NK-92 (cell line): ENCODE results near the gene SPATA31E1.
"Not testable (repeated sequence)": the region's sequence is repeated elsewhere in the genome, so short reads cannot be mapped to it uniquely, and the experiment has no call there.

ENCODE experiments used
- DNase-seq: peaks from one replicate; lab custom pipeline; 2025; ENCODE audit not compliant: unreplicated experiment; lab: John Stamatoyannopoulos, UW

Gene SPATA31E1

DNA sequence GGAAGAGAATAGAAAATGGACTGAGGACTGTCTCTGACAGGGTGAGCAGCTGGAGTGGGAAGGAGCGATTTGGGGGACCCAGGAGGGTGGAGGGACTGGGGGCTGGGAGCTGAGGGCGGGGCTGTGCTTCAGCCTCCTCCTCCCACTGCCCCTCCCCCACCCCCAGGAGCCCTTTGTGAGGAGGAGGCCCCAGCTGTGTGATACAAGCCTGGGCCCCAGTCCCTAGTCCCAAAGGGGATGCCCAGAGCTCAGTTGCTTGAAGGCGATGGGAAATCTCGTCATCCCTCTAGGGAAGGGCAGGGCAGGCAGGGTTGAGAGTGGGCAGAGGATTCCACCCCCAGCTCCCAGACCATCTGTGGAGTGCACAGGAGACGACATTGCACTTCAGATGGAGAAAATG lies at the start of gene SPATA31E1:
SPATA31E1 (plus strand) TSS at position 251 of the 400 bp plus-strand sequence; CDS start at position 266, 15 bp downstream.
- DNase-seq: no peak

DNA sequence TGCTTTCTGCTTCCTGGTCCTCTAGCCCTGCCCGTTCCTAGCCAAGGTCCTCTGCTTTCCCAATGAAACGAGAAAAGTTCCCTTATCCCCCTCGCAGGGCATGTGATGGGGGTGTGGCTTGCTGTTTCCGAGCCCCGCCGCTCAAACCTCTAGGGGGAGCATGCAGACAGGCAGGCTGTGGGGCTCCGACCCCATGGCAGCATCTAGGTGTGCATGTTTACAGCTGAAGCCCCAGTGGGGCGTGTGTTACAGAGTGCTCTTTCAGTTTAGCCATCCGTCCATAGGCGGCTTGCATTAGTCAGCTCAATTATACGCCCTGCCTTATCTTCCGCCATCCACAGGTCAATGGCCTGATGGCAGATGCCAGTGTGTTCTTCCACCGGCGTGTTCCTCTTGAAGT lies 48.3 kb upstream of the SPATA31E1 start:
- no peak for DNase-seq

DNA sequence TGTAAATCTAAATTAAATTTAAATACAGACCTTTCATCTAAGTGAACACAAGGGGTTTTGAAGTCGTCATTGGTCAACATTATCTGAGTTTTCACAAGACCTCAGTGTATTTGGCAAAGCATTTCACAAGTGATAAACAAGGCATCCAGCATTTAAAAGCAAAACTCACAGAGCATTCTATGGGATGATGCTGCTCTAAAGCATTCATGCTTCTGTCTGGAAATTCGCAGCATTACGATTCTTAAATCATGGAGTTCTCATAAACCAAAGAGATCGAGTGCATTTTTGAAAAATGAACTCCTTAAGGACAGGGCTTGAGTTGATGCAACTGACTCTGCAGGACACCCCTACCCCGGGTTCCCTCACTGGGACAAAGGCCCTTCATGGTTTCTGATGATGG lies 46.1 kb upstream of the SPATA31E1 start:
- no peak for DNase-seq

DNA sequence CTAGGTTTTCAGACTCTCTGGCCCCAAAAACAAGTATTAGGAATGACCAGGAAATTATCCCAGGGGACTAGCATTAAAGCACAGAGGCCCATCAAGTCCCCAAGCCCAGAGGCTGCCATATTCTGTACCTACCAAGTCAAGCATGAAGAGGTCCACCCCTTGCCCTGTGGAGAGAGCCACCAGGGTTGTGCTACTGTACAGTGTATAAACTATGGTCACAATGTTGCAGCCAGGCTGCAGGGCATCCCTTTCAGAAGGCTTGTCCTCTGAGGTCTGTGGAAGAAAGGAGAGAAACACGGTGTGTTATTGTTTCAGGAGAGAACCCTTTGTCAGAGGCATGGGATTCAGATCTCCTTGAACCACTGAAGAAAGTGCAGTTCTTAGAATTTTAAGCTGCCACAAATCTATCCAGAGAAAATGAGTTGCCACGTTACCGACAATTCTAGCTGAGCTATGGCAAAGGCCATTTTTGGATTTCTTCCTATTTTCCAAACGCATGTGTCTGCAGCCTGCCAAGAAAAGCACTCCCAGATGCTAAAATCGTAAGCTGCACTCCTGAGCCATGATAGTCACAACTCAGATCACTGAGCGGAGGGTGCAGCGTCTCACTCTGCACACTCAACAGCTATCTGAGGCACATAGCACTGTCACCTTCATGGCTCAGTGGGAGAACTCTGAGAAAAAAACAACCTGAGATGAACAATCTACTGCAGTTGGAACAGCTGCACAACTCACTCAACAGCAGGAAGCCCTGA lies 45.5 kb upstream of the SPATA31E1 start:
- DNase-seq: no peak

DNA sequence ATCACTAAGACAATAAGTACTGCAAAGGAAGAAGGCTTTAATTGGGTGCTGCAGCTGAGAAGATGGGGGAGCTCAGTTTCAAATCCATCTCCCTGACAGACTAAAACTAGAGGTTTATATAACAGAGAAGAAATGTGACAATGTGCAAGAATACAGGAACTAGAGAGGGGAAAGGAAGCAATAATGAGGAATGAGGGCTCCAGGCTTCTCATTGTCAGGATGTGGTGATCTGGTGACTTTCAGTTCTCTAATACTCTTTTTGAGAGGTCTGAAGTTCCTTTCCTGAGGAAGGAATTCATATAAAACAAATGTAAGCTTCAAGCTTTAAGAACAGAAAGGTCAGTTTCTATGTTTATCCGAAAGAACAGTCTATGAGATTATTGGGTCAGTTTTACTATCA lies 42.5 kb upstream of the SPATA31E1 start:
- no peak for DNase-seq

DNA sequence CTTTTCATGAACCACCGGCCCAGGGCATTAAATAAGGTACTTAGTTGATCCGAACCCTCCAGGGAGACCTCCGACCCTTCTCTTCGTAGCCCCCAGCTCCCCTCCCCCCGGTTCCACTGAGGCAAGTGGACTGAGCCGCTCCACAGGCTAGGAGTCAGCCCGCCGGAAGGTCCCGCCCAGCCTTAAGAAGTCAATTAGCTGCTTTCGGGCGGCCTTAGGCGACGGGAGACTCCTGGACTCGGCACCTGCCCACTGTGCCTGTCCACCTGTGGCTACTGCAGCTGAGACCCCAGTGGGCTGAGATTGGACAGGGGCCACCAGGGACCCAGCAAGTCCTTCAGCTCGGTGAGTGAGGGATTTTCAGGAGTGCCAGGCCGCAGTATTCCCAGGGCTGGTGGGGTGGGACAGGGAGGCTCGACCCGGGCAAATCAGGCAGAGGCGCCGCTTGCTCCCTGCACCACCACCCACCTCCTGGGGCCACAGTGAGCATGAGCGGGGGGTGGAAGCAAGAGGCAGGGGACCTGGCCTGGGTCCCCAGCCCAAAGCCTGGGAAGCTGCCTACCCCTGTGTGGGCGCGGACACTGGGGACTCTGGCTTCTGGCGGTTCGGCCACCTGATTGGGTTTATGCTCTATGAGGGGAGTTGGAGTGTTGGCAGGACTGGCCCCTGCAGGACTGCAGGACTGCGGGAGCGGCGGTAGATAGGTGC lies 39.6 kb upstream of the SPATA31E1 start:
- DNase-seq: no peak

DNA sequence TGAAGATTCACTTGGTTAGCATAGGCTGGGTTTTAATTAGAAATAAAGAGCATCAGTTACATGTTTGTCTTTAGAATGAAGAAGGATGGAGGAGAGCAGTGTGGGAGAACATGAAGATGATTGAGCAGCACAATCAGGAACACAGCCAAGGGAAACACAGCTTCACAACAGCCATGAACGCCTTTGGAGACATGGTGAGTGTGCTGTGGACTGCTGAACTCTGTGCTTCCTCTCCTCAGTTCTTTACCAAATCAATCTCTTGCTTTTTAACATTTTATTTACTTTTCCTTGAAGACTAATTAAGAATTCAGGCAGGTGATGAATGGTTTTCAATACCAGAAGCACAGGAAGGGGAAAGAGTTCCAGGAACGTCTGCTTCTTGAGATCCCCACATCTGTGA lies 38.2 kb upstream of the SPATA31E1 start:
- no peak for DNase-seq

DNA sequence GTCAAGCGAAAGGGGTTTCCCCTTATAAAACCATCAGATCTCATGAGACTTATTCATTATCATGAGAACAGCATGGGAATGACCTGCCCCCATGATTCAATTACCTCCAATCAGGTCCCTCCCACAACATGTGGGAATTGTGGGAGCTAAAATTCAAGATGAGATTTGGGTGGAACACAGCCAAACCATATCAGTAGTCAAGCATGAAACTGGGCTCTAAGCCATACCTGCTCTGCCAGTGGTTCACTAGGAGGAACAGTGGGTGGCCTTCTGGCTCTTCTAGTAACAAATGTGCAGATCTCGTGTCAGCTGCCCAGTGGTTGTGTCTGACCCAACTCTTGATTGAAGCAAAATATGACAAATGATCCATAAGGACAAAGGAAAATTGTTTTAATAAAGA lies 34.9 kb upstream of the SPATA31E1 start:
- not testable (repeated sequence) for DNase-seq

DNA sequence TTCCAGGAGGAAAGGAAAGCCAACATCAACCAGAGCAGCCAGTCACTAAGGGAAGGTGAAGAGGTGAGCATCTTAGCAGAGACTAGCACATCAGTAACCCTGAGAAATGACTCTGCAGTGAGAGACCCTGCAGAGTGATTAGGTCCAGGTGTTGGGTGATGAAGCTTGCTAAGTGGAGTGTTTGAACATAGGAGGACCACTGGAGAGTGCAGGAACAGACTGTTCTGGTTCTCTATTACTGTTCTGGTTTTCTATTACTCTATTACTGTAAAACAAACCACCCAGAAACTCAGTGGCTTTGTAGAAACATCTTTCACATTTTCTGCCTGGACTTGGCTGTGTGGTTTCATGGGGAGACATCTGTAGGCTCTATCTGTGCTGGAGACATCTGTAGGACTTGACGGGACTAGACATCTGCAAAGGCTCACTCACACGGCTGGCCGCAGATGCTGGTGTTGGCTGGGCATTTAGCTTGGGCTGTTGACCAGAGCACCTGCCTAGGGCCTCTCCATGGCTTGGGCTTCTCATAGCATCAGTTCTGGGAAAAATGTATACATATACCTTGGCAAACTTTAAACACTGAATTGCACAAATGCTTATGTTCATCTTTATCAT lies 33.4 kb upstream of the SPATA31E1 start:
- no peak for DNase-seq

DNA sequence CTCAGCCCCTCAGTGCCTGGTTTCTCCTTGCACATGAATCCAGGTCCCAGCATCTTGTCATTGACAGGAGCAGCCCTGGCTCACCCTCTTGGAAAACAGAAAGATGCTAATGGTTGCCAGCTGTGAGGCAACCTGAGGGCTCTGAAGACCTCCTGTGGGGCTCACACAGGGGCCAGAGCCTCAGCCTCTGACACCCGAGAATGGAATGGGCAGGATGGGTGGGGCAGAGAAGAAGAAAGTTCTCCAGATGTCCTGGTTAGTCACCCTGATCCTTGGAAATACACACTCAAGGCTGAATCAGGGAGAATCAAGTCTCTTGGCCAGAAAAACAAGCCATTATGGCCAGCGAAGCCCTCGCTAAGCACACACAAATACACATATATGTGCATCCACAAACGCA lies 32.3 kb upstream of the SPATA31E1 start:
- DNase-seq: no peak

DNA sequence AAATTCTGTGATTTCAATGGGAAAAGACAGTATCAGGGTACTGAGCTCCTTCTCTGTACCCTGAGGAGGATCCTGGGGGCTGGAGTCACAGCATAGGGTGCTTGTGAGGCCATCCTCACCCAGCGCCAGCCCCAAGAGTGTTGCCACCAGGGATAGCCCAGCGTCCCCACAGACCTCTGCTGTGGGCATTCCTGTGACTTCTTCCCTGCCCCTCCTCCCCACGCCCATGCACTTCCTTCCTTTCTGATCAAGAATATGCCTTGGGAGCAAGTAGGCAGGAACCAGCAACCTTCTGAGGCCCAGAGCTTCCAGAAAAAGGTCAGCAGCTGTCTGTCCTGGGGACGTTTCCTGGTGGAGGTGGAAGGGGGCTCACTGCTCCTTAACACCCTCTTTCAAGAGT lies 31.5 kb upstream of the SPATA31E1 start:
- not testable (repeated sequence) for DNase-seq

DNA sequence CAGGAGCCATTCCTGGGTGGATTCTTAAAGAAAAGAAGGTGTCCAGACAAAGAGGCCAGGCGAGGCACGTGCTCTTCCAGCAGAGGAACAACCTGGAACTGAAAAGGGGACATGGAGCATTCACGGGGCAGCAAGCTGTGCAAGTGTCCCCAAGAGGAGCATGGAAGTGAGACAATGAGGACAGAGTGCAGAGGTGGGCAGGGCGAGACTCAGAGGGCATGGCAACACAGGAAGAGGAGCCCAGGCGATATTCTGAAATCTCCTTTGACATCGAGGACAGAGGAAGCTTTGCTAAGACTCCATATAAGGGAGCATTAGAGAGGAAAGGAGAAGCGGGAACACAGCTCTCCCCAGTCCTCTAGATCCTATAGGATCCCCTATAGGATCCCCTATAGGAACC lies 29.4 kb upstream of the SPATA31E1 start:
- DNase-seq: no peak

DNA sequence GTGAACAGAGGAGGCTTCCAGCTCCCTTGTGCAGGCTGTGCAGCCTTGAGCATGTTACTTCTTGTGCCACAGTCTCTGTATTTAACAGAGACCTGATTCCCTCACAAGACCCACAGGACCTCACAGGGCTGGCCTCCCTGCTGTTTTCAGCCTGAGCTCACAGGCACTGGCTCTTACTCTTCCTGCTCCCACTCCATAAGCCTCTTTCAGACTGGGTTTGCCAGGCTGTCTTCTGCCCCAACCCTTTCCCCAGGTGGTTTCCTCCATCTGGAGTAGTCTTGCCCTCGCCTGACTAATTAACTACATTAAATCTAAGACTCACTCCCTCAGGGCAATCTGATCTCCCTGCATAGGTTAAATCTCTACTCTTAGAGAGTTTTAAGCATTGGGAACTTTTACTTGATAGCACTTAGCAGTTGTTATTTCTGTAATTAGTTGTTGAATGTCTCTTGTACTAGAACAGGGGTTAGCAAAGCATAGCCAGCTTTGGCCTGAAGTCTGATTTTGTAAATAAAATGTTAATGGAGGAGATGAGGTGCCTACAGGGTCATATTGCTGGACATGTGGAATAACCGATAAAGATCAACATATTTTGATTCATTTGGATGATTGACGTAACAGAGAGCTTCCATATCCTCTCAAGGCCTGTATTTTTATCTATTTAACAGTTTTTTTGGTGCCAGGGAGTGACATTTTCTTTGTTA lies 28.6 kb upstream of the SPATA31E1 start:
- DNase-seq: no peak

DNA sequence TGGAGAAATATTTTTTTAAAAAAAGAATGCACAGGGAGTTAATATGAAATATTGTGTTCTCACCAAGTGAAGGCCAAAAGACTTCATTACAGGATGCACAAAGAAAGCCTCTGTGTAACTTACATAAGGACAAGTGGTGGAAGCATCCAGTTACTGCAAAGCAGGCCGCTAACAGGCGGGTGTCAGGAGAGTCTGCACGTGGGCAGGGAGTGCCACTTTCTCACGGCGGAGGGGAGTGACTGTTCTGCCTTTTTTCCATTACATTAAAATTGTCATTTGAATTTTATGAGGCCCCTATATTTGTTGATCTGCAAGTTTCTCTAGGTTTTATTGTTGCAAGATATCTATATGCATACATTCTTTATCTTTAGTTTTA lies 28.1 kb upstream of the SPATA31E1 start:
- DNase-seq: no peak

DNA sequence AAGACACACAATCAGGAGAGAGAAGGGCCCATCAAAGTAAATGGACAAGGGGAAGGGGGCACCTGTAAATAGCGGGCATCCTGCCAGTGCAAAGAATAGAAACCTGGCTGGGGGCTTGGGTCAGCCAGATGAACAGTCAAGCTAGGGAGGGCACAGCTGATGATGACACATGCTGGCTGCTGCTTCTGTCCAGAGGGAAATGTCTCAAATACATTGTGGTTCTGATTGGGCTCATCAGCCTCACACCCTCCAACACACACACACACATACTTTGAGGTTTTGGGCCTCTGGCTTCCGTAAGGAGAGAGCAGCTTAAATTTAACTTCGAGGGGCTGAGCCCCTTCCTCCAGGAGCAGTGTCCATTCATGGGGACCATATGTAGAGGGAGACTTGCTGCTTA lies 27.6 kb upstream of the SPATA31E1 start:
- no peak for DNase-seq

DNA sequence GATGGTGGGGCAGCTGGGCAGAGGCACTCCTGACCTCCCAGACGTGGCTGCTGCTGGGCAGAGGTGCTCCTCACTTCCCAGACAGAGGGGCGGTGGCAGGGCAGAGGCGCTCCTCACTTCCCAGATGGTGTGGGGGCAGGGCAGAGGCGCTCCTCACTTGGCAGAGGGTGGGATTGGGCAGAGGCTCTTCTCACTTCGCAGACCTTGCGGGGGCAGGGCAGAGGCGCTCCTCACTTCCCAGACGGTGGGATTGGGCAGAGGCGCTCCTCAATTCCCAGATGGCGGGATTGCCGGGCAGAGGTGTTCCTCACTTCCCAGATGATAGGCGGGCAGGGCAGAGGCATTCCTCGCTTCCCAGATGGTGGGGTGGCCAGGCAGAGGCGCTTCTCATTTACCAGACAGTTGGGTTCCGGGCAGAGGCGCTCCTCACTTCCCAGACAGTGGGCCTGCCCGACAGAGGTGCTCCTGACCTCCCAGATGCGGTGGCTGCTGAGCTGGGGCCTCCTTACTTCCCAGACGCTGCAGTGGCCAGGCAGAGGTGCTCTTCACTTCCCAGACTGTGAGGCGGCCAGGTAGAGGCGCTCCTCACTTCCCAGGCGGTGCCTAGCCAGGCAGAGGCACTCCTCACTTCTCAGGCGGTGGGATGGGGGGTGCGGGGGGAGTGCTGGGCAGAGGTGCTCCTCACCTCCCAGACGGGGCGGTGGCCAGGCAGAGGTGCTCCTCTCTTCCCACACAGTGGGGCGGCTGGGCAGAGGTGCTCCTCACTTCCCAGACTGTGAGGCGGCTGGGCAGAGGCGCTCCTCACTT lies 25.3 kb upstream of the SPATA31E1 start:
- no peak for DNase-seq

DNA sequence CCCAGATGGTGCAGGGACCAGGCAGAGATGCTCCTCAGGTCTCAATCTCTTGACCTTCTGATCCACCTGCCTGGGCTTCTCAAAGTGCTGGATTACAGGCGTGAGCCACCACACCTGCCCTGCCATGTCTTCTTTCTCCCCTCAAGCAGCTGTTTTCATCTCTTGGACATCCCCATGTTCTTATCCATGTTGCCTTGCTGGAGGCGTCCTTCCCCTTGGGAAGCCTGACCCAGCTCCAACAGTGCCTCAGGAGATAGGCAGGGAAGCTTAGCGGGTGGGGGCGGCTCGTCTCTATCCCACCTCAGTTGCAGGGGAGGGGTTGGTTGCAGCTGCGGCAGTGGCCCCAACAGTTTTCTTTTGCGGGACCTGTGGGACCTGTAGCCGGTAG lies 24.7 kb upstream of the SPATA31E1 start:
- no peak for DNase-seq

DNA sequence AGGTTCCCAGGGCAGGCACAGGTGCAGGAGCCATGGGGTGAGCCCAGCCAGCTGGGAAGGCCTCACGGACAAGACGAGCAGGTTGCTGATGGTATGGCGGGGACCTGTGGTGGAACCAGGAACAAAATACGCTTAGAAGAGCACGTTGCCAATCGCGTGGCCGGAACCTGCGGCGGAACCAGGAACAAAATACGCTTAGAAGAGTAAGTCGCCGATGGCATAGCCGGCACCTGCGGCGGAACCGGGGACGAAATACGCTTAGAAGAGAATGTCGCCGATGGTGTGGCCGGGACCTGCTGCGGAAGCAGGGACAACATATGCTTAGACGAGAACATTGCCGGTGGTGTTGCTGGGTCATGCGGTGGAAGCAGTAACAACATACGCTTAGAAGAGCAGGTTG lies 23.5 kb upstream of the SPATA31E1 start:
- no peak for DNase-seq

DNA sequence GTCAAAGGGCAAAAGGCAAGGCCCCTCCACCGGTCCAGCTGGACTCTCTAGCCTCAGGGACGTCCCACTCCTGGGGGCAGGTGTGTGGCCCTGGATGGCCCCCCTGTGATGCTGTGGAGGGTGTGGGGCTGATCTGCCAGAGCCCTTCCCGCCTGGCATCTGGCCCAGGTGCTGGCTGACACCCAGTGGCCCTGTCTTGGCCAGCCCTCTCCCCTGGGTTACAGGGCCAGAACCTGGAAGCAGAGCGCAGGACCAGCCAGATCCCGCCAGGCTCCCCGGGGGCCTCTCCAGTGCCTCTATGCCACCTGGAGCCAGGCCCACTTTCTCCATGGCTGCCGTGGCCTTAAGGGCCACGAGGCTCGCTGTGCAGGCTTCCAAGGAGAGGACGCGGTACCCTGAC lies 22.9 kb upstream of the SPATA31E1 start:
- no peak for DNase-seq

DNA sequence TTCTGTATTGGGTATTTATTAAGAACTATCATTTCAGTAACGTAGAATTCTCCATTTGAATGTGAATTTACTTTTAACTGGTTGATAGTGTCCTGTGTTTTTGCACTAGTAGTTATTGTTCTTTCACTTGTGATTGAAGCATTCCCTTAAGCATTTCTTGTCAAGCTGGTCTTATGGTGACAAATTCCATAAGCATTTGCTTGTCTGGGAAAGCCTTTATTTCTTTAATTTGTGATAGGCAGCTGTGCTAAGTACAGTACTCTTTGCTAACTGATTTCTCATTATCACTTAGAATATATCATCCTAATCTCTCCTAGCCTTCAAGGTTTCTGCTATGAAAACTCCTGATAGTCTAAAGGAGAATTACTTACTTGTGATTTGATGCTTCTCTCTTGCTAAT lies 21.3 kb upstream of the SPATA31E1 start:
- DNase-seq: no peak
